Measurements from ENCODE around the gene PRDM16. TPM values are rescaled to one million over a fixed set of nuclear protein-coding genes. Genes with fewer than 3 reads are reported as not detected.

Gene PRDM16
- total RNA-seq, 4 donors from 2014 or later: 15.7 to 54.3 (median 27.6) TPM

GRCh38 chr1:3463408-3463863 lies 394.4 kb downstream of the PRDM16 start:
- TF ChIP-seq POLR2A (IDR thresholded peaks at IDR 0.05): no peak
- no peak for TF ChIP-seq CTCF (IDR thresholded peaks at IDR 0.05)
- no peaks in the 10 kb centered on the region for H3K4me1 ChIP-seq
- H3K9me3 ChIP-seq: no peaks in the 10 kb centered on the region
- H3K27ac ChIP-seq: no peak overlapping the region
- 92 to 98% methylated on average over 11 to 15 of the region's 20 CpGs for WGBS, 2 donors
- no peak for DNase-seq
- intact Hi-C loops (cut with DNase I): no loop called here
- H3K36me3 ChIP-seq: no peaks in the 10 kb centered on the region
- H3K4me3 ChIP-seq (replicated peaks in 1 of 3): no peak overlapping the region
- H3K27me3 ChIP-seq: no peaks in the 10 kb centered on the region

GRCh38 chr1:3463891-3464648 lies 395.1 kb downstream of the PRDM16 start:
- no peaks in the 10 kb centered on the region for H3K27me3 ChIP-seq
- no peak overlapping the region for H3K4me3 ChIP-seq (replicated peaks in 1 of 3)
- TF ChIP-seq CTCF (IDR thresholded peaks at IDR 0.05) (no peak), POLR2A (IDR thresholded peaks at IDR 0.05) (no peak)
- 91% methylated on average over 6 to 15 of the region's 21 CpGs for WGBS, 2 donors
- no peak overlapping the region for H3K27ac ChIP-seq
- H3K36me3 ChIP-seq: peaks cover 0 to under 1% of the 10 kb centered on the region in 2 donors
- no peaks in the 10 kb centered on the region for H3K4me1 ChIP-seq
- intact Hi-C loops (cut with DNase I): no loop called here
- no peak for DNase-seq
- no peaks in the 10 kb centered on the region for H3K9me3 ChIP-seq

- intact Hi-C loops (cut with DNase I): no loop called here
- Histone ChIP-seq H3K4me3 (replicated peaks in 1 of 3) (no peak overlapping the region), H3K36me3 (peaks cover 0 to 6% of the 10 kb centered on the region in 2 donors), H3K27ac (no peak overlapping the region), H3K4me1 (no peaks in the 10 kb centered on the region), H3K27me3 (no peaks in the 10 kb centered on the region), H3K9me3 (no peaks in the 10 kb centered on the region)
- TF ChIP-seq POLR2A (IDR thresholded peaks at IDR 0.05) (no peak), CTCF (IDR thresholded peaks at IDR 0.05) (no peak)
- WGBS, 2 donors: 97% methylated on average over 8 of the region's 11 CpGs; no CpG with 5 or more reads in 1 of the 2 donors
- no peak for DNase-seq
Measured at GRCh38 chr1:3464649-3465025, 395.6 kb downstream of the PRDM16 start.

GRCh38 chr1:3465091-3465934 lies 396.3 kb downstream of the PRDM16 start:
- H3K4me1 ChIP-seq: no peaks in the 10 kb centered on the region
- H3K27ac ChIP-seq: no peak overlapping the region
- no peak for TF ChIP-seq POLR2A (IDR thresholded peaks at IDR 0.05)
- TF ChIP-seq CTCF (IDR thresholded peaks at IDR 0.05): no peak
- intact Hi-C loops (cut with DNase I): no loop called here
- H3K36me3 ChIP-seq: peaks cover 0 to 7% of the 10 kb centered on the region in 2 donors
- no peak overlapping the region for H3K4me3 ChIP-seq (replicated peaks in 1 of 3)
- WGBS, 2 donors: 85 to 91% methylated on average over 22 to 23 of the region's 28 CpGs
- no peak for DNase-seq
- H3K9me3 ChIP-seq: no peaks in the 10 kb centered on the region
- no peaks in the 10 kb centered on the region for H3K27me3 ChIP-seq

GRCh38 chr1:3465935-3466321 lies 396.9 kb downstream of the PRDM16 start:
- TF ChIP-seq CTCF (IDR thresholded peaks at IDR 0.05): no peak
- no peak for TF ChIP-seq POLR2A (IDR thresholded peaks at IDR 0.05)
- H3K9me3 ChIP-seq: no peaks in the 10 kb centered on the region
- no peaks in the 10 kb centered on the region for H3K4me1 ChIP-seq
- no peak overlapping the region for H3K27ac ChIP-seq
- H3K36me3 ChIP-seq: peaks cover 0 to 7% of the 10 kb centered on the region in 2 donors
- no peaks in the 10 kb centered on the region for H3K27me3 ChIP-seq
- intact Hi-C loops (cut with DNase I): no loop called here
- DNase-seq: no peak
- no peak overlapping the region for H3K4me3 ChIP-seq (replicated peaks in 1 of 3)
- WGBS, 2 donors: 93 to 95% methylated on average over 17 of the region's 17 CpGs

Measured in thyroid gland (tissue), 4 donors.